HepG2 (cell line): Measurements from ENCODE around the gene LAMC1. TPM values are rescaled to one million over a fixed set of nuclear protein-coding genes. Genes with fewer than 3 reads are reported as not detected.

Source experiments
- FOXC1 ChIP-seq: sonication (generic); formaldehyde crosslinking; IDR thresholded peaks from 2 replicates; pipeline ENCODE4 v1.8.0; 2022; ENCODE audit warnings: mild to moderate bottlenecking, missing genetic modification reagents, borderline replicate concordance
- GFI1 ChIP-seq: sonication (generic); formaldehyde crosslinking; IDR thresholded peaks from 2 replicates; pipeline ENCODE4 v1.5.0; 2020; ENCODE audit warnings: missing genetic modification reagents, mild to moderate bottlenecking, borderline replicate concordance
- HDAC1 ChIP-seq: sonication (generic); formaldehyde crosslinking; IDR thresholded peaks from 2 replicates; pipeline ENCODE4 v1.5.1; 2020; ENCODE audit warnings: mild to moderate bottlenecking, missing genetic modification reagents
- KAT8 ChIP-seq: IDR thresholded peaks from 2 replicates; pipeline ENCODE4 v1.6.1; 2016; ENCODE audit warnings: missing genetic modification reagents, missing compliant biosample characterization
- NFE2 ChIP-seq: sonication (generic); formaldehyde crosslinking; IDR thresholded peaks from 2 replicates; pipeline ENCODE4 v1.4.0; 2020; ENCODE audit warnings: missing genetic modification reagents
- NFRKB ChIP-seq: fragments of 450-650 bp; IDR thresholded peaks from 2 replicates; pipeline ENCODE4 v1.6.1; 2017
- RFX1 ChIP-seq: fragments of 450-650 bp; IDR thresholded peaks from 2 replicates; pipeline ENCODE4 v1.6.1; 2017
- SAP130 ChIP-seq: IDR thresholded peaks from 2 replicates; pipeline ENCODE4 v1.6.1; 2016; ENCODE audit warnings: low read depth
- ZBTB7B ChIP-seq: sonication (generic); formaldehyde crosslinking; IDR thresholded peaks from 2 replicates; pipeline ENCODE4 v1.4.0; 2020; ENCODE audit warnings: missing genetic modification reagents
- ZFX ChIP-seq: sonication (generic); formaldehyde crosslinking; IDR thresholded peaks from 2 replicates; pipeline ENCODE4 v1.4.0; 2020; ENCODE audit warnings: mild to moderate bottlenecking, low read depth, missing genetic modification reagents, moderate library complexity
- ZNF572 ChIP-seq: sonication (generic); formaldehyde crosslinking; IDR thresholded peaks from 2 replicates; pipeline ENCODE4 v1.5.1; 2020; ENCODE audit warnings: mild to moderate bottlenecking, missing genetic modification reagents
- ZNF678 ChIP-seq: sonication (generic); formaldehyde crosslinking; IDR thresholded peaks from 2 replicates; pipeline ENCODE4 v1.4.0; 2020; ENCODE audit warnings: mild to moderate bottlenecking, missing genetic modification reagents
- ZNF766 ChIP-seq: sonication (generic); formaldehyde crosslinking; IDR thresholded peaks from 2 replicates; pipeline ENCODE4 v1.5.0; 2020; ENCODE audit warnings: missing genetic modification reagents, borderline replicate concordance
- polyA plus RNA-seq, 8 experiments: library from polyadenylated mRNA; depleted of rRNA in 3 of 8; stranded (reverse) in 7 of 8; unstranded in 1 of 8; fragments of >200 nt; fragmentation: Illumina TruSeq in 4 of 8; extraction: Trizol in 4 of 8; gene quantifications; 2 replicates each; pipeline versions ENCODE4 v1.2.1 to v1.2.3, GENCODE V29; 2011 to 2016; ENCODE audit warnings: low read depth in 4 of 8, missing spikeins in 1 of 8, mixed read lengths in 1 of 8; ENCODE audit not compliant: insufficient read depth in 1 of 8
- total RNA-seq, 5 experiments: library from RNA; depleted of rRNA; stranded (reverse); fragments of >200 nt; fragmentation: Illumina TruSeq; extraction: Trizol; gene quantifications; 2 replicates each; pipeline ENCODE4 v1.2.3, GENCODE V29; 2016; ENCODE audit warnings: low read depth in 1 of 5
- TF ChIP-seq, protein P1 (sequence below): sonication (generic); formaldehyde crosslinking; IDR thresholded peaks from 2 replicates; pipeline ENCODE4 v1.4.0; 2020; ENCODE audit warnings: mild to moderate bottlenecking, missing genetic modification reagents
- TF ChIP-seq, protein P2 (sequence below): sonication (generic); formaldehyde crosslinking; IDR thresholded peaks from 2 replicates; pipeline ENCODE4 v1.4.0; 2020; ENCODE audit warnings: mild to moderate bottlenecking, missing genetic modification reagents
- TF ChIP-seq, protein P3 (sequence below): sonication (generic); formaldehyde crosslinking; IDR thresholded peaks from 2 replicates; pipeline ENCODE4 v1.9.0; 2021; ENCODE audit warnings: missing genetic modification reagents, borderline replicate concordance
- TF ChIP-seq, protein P4 (sequence below): IDR thresholded peaks from 2 replicates; pipeline ENCODE4 v1.6.1; 2016; ENCODE audit warnings: low read depth, borderline replicate concordance
- TF ChIP-seq, protein P5 (sequence below): sonication (generic); formaldehyde crosslinking; IDR thresholded peaks from 2 replicates; pipeline ENCODE4 v1.5.0; 2020; ENCODE audit warnings: mild to moderate bottlenecking, missing genetic modification reagents

The LAMC1 gene
- total and polyA plus RNA-seq, 2 of the 13 experiments (the other 11 are each of a cell fraction or from before 2014, with no cell fraction given): 58.5 to 137 TPM

DNA sequence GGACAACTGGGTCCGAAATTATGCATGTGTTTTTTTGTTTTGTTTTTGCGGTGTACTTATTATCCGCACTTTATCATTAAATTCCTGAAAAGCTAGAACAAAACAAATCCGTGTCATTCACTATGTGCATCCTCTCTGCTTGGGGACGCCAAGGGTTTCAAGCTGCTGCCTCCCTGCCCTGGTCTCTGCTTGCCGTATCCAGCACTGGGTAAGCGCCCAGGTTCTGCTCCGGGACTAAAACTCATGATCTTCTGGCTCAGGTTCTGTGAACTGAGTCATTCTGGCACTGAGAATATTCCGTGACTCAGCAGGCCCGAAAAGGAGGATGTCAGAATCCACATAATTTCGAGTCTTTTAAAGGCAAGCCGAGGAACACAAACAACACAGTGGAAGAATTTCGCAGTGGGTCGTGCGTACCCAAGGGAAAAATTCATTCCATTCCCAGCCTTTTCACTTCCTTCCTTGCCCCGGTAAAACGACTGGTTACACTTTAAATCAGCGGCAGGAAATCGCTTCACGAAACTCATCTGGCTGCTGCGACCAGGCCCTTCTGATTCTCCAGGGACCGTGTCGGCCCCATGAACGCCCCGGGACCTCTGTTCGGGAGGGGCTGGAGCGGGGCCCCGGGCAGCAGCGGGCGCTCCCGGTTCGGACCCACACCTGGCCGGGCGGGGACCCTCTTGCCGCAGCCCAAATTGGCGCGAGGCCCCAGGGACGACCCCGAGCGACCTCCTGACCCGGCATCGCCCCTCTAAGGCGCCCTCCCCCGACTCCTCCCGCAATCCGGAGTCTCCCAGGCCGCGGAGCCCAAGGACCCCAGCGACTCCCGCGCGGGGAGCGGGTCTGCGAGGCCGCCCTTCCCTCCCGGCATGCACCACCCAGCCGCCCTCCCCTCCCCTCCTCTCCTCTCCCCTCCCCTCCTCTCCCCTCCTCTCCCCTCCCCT is 746 bp upstream of the LAMC1 start (continued):
- TF ChIP-seq FOXC1 (CRISPR knock-in tag) (0 out of 2 replicates have a peak, but pooled peaks have one; percentile 68), ZNF678 (no peak), RFX1 (no peak), ZNF572 (CRISPR knock-in tag) (no peak), NFRKB (no peak), SAP130 (CRISPR knock-in tag) (peak; percentile 68; the same call in 1 of the 2 replicates), ZBTB7B (CRISPR knock-in tag) (peak; percentile 78), ZNF766 (CRISPR knock-in tag) (no peak), ZFX (peak; percentile 81), NFE2 (peak; percentile 48; the same call in 1 of the 2 replicates), GFI1 (peak; percentile 71; the same call in 1 of the 2 replicates), HDAC1 (CRISPR knock-in tag) (peak; percentile 50; the same call in 1 of the 2 replicates), KAT8 (CRISPR knock-in tag) (peak; percentile 41; the same call in 1 of the 2 replicates)
- TF ChIP-seq, protein P1, sequence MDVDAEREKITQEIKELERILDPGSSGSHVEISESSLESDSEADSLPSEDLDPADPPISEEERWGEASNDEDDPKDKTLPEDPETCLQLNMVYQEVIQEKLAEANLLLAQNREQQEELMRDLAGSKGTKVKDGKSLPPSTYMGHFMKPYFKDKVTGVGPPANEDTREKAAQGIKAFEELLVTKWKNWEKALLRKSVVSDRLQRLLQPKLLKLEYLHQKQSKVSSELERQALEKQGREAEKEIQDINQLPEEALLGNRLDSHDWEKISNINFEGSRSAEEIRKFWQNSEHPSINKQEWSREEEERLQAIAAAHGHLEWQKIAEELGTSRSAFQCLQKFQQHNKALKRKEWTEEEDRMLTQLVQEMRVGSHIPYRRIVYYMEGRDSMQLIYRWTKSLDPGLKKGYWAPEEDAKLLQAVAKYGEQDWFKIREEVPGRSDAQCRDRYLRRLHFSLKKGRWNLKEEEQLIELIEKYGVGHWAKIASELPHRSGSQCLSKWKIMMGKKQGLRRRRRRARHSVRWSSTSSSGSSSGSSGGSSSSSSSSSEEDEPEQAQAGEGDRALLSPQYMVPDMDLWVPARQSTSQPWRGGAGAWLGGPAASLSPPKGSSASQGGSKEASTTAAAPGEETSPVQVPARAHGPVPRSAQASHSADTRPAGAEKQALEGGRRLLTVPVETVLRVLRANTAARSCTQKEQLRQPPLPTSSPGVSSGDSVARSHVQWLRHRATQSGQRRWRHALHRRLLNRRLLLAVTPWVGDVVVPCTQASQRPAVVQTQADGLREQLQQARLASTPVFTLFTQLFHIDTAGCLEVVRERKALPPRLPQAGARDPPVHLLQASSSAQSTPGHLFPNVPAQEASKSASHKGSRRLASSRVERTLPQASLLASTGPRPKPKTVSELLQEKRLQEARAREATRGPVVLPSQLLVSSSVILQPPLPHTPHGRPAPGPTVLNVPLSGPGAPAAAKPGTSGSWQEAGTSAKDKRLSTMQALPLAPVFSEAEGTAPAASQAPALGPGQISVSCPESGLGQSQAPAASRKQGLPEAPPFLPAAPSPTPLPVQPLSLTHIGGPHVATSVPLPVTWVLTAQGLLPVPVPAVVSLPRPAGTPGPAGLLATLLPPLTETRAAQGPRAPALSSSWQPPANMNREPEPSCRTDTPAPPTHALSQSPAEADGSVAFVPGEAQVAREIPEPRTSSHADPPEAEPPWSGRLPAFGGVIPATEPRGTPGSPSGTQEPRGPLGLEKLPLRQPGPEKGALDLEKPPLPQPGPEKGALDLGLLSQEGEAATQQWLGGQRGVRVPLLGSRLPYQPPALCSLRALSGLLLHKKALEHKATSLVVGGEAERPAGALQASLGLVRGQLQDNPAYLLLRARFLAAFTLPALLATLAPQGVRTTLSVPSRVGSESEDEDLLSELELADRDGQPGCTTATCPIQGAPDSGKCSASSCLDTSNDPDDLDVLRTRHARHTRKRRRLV (CRISPR knock-in tag): no peak
- TF ChIP-seq, protein P2, sequence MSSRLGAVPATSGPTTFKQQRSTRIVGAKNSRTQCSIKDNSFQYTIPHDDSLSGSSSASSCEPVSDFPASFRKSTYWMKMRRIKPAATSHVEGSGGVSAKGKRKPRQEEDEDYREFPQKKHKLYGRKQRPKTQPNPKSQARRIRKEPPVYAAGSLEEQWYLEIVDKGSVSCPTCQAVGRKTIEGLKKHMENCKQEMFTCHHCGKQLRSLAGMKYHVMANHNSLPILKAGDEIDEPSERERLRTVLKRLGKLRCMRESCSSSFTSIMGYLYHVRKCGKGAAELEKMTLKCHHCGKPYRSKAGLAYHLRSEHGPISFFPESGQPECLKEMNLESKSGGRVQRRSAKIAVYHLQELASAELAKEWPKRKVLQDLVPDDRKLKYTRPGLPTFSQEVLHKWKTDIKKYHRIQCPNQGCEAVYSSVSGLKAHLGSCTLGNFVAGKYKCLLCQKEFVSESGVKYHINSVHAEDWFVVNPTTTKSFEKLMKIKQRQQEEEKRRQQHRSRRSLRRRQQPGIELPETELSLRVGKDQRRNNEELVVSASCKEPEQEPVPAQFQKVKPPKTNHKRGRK: no peak
- TF ChIP-seq, protein P3, sequence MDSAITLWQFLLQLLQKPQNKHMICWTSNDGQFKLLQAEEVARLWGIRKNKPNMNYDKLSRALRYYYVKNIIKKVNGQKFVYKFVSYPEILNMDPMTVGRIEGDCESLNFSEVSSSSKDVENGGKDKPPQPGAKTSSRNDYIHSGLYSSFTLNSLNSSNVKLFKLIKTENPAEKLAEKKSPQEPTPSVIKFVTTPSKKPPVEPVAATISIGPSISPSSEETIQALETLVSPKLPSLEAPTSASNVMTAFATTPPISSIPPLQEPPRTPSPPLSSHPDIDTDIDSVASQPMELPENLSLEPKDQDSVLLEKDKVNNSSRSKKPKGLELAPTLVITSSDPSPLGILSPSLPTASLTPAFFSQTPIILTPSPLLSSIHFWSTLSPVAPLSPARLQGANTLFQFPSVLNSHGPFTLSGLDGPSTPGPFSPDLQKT: no peak
- TF ChIP-seq, protein P4, sequence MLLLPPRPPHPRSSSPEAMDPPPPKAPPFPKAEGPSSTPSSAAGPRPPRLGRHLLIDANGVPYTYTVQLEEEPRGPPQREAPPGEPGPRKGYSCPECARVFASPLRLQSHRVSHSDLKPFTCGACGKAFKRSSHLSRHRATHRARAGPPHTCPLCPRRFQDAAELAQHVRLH (CRISPR knock-in tag): no peak
- TF ChIP-seq, protein P5, sequence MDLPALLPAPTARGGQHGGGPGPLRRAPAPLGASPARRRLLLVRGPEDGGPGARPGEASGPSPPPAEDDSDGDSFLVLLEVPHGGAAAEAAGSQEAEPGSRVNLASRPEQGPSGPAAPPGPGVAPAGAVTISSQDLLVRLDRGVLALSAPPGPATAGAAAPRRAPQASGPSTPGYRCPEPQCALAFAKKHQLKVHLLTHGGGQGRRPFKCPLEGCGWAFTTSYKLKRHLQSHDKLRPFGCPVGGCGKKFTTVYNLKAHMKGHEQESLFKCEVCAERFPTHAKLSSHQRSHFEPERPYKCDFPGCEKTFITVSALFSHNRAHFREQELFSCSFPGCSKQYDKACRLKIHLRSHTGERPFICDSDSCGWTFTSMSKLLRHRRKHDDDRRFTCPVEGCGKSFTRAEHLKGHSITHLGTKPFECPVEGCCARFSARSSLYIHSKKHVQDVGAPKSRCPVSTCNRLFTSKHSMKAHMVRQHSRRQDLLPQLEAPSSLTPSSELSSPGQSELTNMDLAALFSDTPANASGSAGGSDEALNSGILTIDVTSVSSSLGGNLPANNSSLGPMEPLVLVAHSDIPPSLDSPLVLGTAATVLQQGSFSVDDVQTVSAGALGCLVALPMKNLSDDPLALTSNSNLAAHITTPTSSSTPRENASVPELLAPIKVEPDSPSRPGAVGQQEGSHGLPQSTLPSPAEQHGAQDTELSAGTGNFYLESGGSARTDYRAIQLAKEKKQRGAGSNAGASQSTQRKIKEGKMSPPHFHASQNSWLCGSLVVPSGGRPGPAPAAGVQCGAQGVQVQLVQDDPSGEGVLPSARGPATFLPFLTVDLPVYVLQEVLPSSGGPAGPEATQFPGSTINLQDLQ (CRISPR knock-in tag): no peak
